ENCODE results near the gene SIX2. TPM values are rescaled to one million over a fixed set of nuclear protein-coding genes. Genes with fewer than 3 reads are reported as not detected.

The SIX2 gene
- total and polyA plus RNA-seq, 2 experiments from 2014 or later: 0.87 to 1.3 TPM

GRCh38 chr2:45001869-45002385, 7.3 kb downstream of the SIX2 start (continued):
- TF ChIP-seq ETS1 (IDR thresholded peaks at IDR 0.05): no peak
- peak; percentile 47 to 54 for TF ChIP-seq CTCF (conservative IDR thresholded peaks at IDR 0.05; ENCODE audit: low read depth in 2 of 2)
- no peak for TF ChIP-seq ZNF114 (CRISPR knock-in tag; IDR thresholded peaks at IDR 0.05)
- no peak for TF ChIP-seq JUNB (IDR thresholded peaks at IDR 0.05; ENCODE audit: unreplicated experiment)

GRCh38 chr2:45000921-45001868, 8.1 kb downstream of the SIX2 start:
- H2AFZ ChIP-seq: peak overlapping the region; percentile 94
- peak overlapping the region; percentile 87 for H3K4me2 ChIP-seq
- Mint-ChIP-seq H3K36me3 (ENCODE audit: low read depth) (peaks cover 3% of the 10 kb centered on the region; the same call in 1 of the 3 replicates), H3K27ac (no peak overlapping the region), H3K4me3 (peak overlapping the region; percentile 65), H3K9me3 (peaks cover 3% of the 10 kb centered on the region; the same call in 2 of the 3 replicates), H3K27me3 (ENCODE audit: insufficient read depth, low read depth, poor library complexity) (peaks cover 87% of the 10 kb centered on the region), H3K4me1 (peaks cover 29% of the 10 kb centered on the region)
- no peaks in the 10 kb centered on the region for H3K36me3 ChIP-seq (ENCODE audit: insufficient read depth)
- H3K4me1 ChIP-seq (ENCODE audit: insufficient read depth): peaks cover 32% of the 10 kb centered on the region
- no peak overlapping the region for H3K27ac ChIP-seq (ENCODE audit: low read depth)
- H4K20me1 ChIP-seq (replicated peaks; ENCODE audit: insufficient read depth): peaks cover 5% of the 10 kb centered on the region
- no peaks in the 10 kb centered on the region for H3K79me2 ChIP-seq (replicated peaks; ENCODE audit: insufficient read depth)
- H3F3A ChIP-seq (replicated peaks; ENCODE audit: low read depth): peaks cover 18% of the 10 kb centered on the region; the same call in 1 of the 2 replicates
- H3K9me2 ChIP-seq (ENCODE audit: insufficient read depth): 0 out of 2 replicates have a peak, but pooled peaks cover 4% of the 10 kb centered on the region
- ATAC-seq (peak; percentile 15), DNase-seq (ENCODE audit: low spot score) (peak; percentile 66)
- TF ChIP-seq EZH2 (IDR thresholded peaks at IDR 0.05; ENCODE audit: low read depth, unreplicated experiment): peak; percentile 90
- no peak for TF ChIP-seq REST (IDR thresholded peaks at IDR 0.05; ENCODE audit: unreplicated experiment)
- TF ChIP-seq EZH2phosphoT487 (IDR thresholded peaks at IDR 0.05; ENCODE audit: unreplicated experiment): peak; percentile 47
- peaks cover 98% of the 10 kb centered on the region for H3K27me3 ChIP-seq (ENCODE audit: insufficient read depth)
- peak overlapping the region; percentile 59 for H3K4me3 ChIP-seq
